CD14-positive monocyte (primary cell): ENCODE results near the gene GPHN. TPM values are rescaled to one million over a fixed set of nuclear protein-coding genes. Genes with fewer than 3 reads are reported as not detected.

Source experiments
- DNase-seq, 3 donors: peaks; one replicate each; pipeline ENCODE4 v3.0.0-alpha.2; 2011 to 2022
- H2AFZ ChIP-seq: 2 replicates; pipeline ENCODE4 v1.6.0; 2012; ENCODE audit warnings: mild to moderate bottlenecking, low read depth, low read length, inconsistent platforms; ENCODE audit not compliant: insufficient read depth, poor library complexity, severe bottlenecking
- H3K27ac ChIP-seq, 2 donors: 1 replicate in 1 of 2; 2 replicates in 1 of 2; pipeline ENCODE4 v1.5.1; 2012 to 2013; ENCODE audit warnings: low read length in 2 of 2, control low read depth in 1 of 2, inconsistent platforms in 1 of 2, low read depth in 1 of 2, mild to moderate bottlenecking in 1 of 2
- H3K27me3 ChIP-seq, 2 donors: one replicate each; pipeline versions ENCODE4 v1.6.0 to v1.6.1; 2011 to 2013; ENCODE audit warnings: low read length in 2 of 2; ENCODE audit not compliant: control insufficient read depth in 2 of 2, insufficient read depth in 2 of 2
- H3K36me3 ChIP-seq, 2 donors: replicated peaks in 1 of 2; 1 replicate in 1 of 2; 2 replicates in 1 of 2; pipeline versions ENCODE4 v1.5.1 to v1.6.1; 2012 to 2013; ENCODE audit warnings: low read length in 2 of 2, control low read depth in 1 of 2, inconsistent platforms in 1 of 2, mild to moderate bottlenecking in 1 of 2; ENCODE audit not compliant: insufficient read depth in 2 of 2, control insufficient read depth in 1 of 2
- H3K4me1 ChIP-seq, 2 donors: 1 replicate in 1 of 2; 2 replicates in 1 of 2; pipeline versions ENCODE4 v1.5.1 to v1.6.1; 2012 to 2013; ENCODE audit warnings: low read length in 2 of 2, control low read depth in 1 of 2, inconsistent platforms in 1 of 2, mild to moderate bottlenecking in 1 of 2, moderate library complexity in 1 of 2; ENCODE audit not compliant: insufficient read depth in 2 of 2, control insufficient read depth in 1 of 2
- H3K4me2 ChIP-seq: replicated peaks from 2 replicates; pipeline ENCODE3; 2012; ENCODE audit warnings: low read length, moderate library complexity, mild to moderate bottlenecking; ENCODE audit not compliant: poor library complexity, severe bottlenecking; ENCODE audit errors: extremely low read depth
- H3K4me3 ChIP-seq, 3 experiments: fragments of 200-600 bp in 1 of 3; sonication (generic) in 1 of 3; replicated peaks in 1 of 3; 1 replicate in 2 of 3; 2 replicates in 1 of 3; pipeline ENCODE4 v1.5.1; 2011 to 2013; ENCODE audit warnings: low read length in 3 of 3, mild to moderate bottlenecking in 3 of 3, control low read depth in 2 of 3, low read depth in 2 of 3, inconsistent platforms in 1 of 3, moderate library complexity in 1 of 3
- H3K79me2 ChIP-seq: 2 replicates; pipeline ENCODE4 v1.6.0; 2012; ENCODE audit warnings: mild to moderate bottlenecking, control low read depth, inconsistent platforms, low read length, moderate library complexity; ENCODE audit not compliant: insufficient read depth
- H3K9ac ChIP-seq: 2 replicates; pipeline ENCODE4 v1.6.0; 2017; ENCODE audit warnings: low read length, mild to moderate bottlenecking; ENCODE audit not compliant: insufficient read depth, poor library complexity, severe bottlenecking
- H3K9me3 ChIP-seq, 2 donors: replicated peaks in 1 of 2; 1 replicate in 1 of 2; 2 replicates in 1 of 2; pipeline versions ENCODE4 v1.5.1 to v1.6.1; 2012 to 2013; ENCODE audit warnings: low read length in 2 of 2, control low read depth in 1 of 2; ENCODE audit not compliant: control insufficient read depth in 1 of 2, insufficient read depth in 1 of 2
- H4K20me1 ChIP-seq: 2 replicates; pipeline ENCODE4 v1.6.0; 2012; ENCODE audit warnings: mild to moderate bottlenecking, low read length, control low read depth, moderate library complexity; ENCODE audit not compliant: insufficient read depth
- H3K27ac Mint-ChIP-seq, 7 donors: one replicate each; pipeline ENCODE4 v1.8.0; 2020; ENCODE audit warnings: mild to moderate bottlenecking in 7 of 7, mixed read lengths in 7 of 7, moderate library complexity in 6 of 7, inconsistent platforms in 2 of 7
- H3K27me3 Mint-ChIP-seq, 3 donors: one replicate each; pipeline ENCODE4 v1.8.0; 2021 to 2022; ENCODE audit warnings: low read depth in 3 of 3, mild to moderate bottlenecking in 3 of 3, mixed read lengths in 3 of 3, moderate library complexity in 3 of 3, inconsistent platforms in 1 of 3
- H3K36me3 Mint-ChIP-seq, 2 donors: one replicate each; pipeline ENCODE4 v1.8.0; 2020; ENCODE audit warnings: mixed read lengths in 2 of 2, inconsistent platforms in 1 of 2, mild to moderate bottlenecking in 1 of 2
- H3K4me1 Mint-ChIP-seq: one replicate; pipeline ENCODE4 v1.8.0; 2020; ENCODE audit warnings: mild to moderate bottlenecking, mixed read lengths
- H3K4me3 Mint-ChIP-seq, 2 donors: one replicate each; pipeline ENCODE4 v1.8.0; 2020; ENCODE audit warnings: mild to moderate bottlenecking in 2 of 2, mixed read lengths in 2 of 2, moderate library complexity in 1 of 2
- H3K9me3 Mint-ChIP-seq, 7 donors: one replicate each; pipeline ENCODE4 v1.8.0; 2020 to 2022; ENCODE audit warnings: mixed read lengths in 7 of 7, mild to moderate bottlenecking in 6 of 7, moderate library complexity in 6 of 7, inconsistent platforms in 2 of 7
- CTCF ChIP-seq: fragments of 200-600 bp; IDR thresholded peaks from one replicate; pipeline ENCODE4 v1.8.0; 2022; ENCODE audit warnings: antibody characterized with exemption, mild to moderate bottlenecking
- WGBS: methylation state at CpG from one replicate; pipeline ENCODE4 v1.1.5; 2013; ENCODE audit warnings: missing lambda C conversion rate; ENCODE audit not compliant: insufficient coverage; 5-methylcytosine and 5-hydroxymethylcytosine counted together
- intact Hi-C, 2 donors: fragments of 100-400 bp; cut with micrococcal nuclease; formaldehyde crosslinking; loops; one replicate each; pipeline versions ENCODE4 v1.15.0 to v1.15.1; 2023
- polyA plus RNA-seq, 3 donors: library from polyadenylated mRNA; depleted of rRNA in 1 of 3; unstranded in 2 of 3; stranded (reverse) in 1 of 3; fragments of 300-500 nt in 2 of 3; fragments of >200 nt in 1 of 3; fragmentation: Illumina TruSeq in 2 of 3; gene quantifications; 1 replicate in 2 of 3; 2 replicates in 1 of 3; pipeline ENCODE4 v1.2.3, GENCODE V29; 2012 to 2021

Gene GPHN
- polyA plus RNA-seq, 3 donors = 1.9 to 3.1 (median 3.0) TPM

- Mint-ChIP-seq H3K36me3 (no peaks in the 10 kb centered on the region), H3K4me3 (no peak overlapping the region), H3K9me3 (no peaks in the 10 kb centered on the region), H3K27me3 (peaks cover 0 to 4% (median 0%) of the 10 kb centered on the region in 3 donors), H3K27ac (no peak overlapping the region), H3K4me1 (no peaks in the 10 kb centered on the region)
- TF ChIP-seq CTCF = no peak
- intact Hi-C loops = loop anchor here in 1 of 2 donors (10.0 kb wide), 1 partner anchor 624 kb away; no protein-coding TSS in a partner anchor
- Histone ChIP-seq H2AFZ (no peak overlapping the region), H3K36me3 (no peaks in the 10 kb centered on the region), H3K9me3 (no peaks in the 10 kb centered on the region), H4K20me1 (no peaks in the 10 kb centered on the region), H3K4me3 (no peak overlapping the region), H3K79me2 (no peaks in the 10 kb centered on the region), H3K27ac (no peak overlapping the region), H3K4me1 (no peaks in the 10 kb centered on the region), H3K4me2 (no peak overlapping the region), H3K9ac (no peak overlapping the region), H3K27me3 (no peaks in the 10 kb centered on the region)
- DNase-seq = no peak
- 100% methylated on average over 2 of the region's 3 CpGs for WGBS
Measured at GRCh38 chr14:66490143-66491111, 17.5 kb upstream of the GPHN start.

GRCh38 chr14:66493750-66494149 is 14.2 kb upstream of the GPHN start:
- Histone ChIP-seq H3K4me3 (no peak overlapping the region), H3K27me3 (no peaks in the 10 kb centered on the region), H3K27ac (no peak overlapping the region), H3K36me3 (no peaks in the 10 kb centered on the region), H3K4me1 (no peaks in the 10 kb centered on the region), H2AFZ (no peak overlapping the region), H3K4me2 (no peak overlapping the region), H4K20me1 (no peaks in the 10 kb centered on the region), H3K79me2 (no peaks in the 10 kb centered on the region), H3K9me3 (no peaks in the 10 kb centered on the region), H3K9ac (no peak overlapping the region)
- intact Hi-C loops = loop anchor here in 1 of 2 donors (10.0 kb wide), 1 partner anchor 621 kb away; no protein-coding TSS in a partner anchor
- no peaks in the 10 kb centered on the region for H3K36me3 Mint-ChIP-seq
- no peaks in the 10 kb centered on the region for H3K9me3 Mint-ChIP-seq
- H3K4me1 Mint-ChIP-seq = peaks cover 5% of the 10 kb centered on the region
- H3K4me3 Mint-ChIP-seq = no peak overlapping the region
- TF ChIP-seq CTCF = no peak
- H3K27ac Mint-ChIP-seq = no peak overlapping the region
- no peak for DNase-seq
- peaks cover 0 to 6% (median 3%) of the 10 kb centered on the region in 3 donors for H3K27me3 Mint-ChIP-seq
